Muscle of leg (tissue), 11 donors: ENCODE measurements around the gene RHD. TPM values are rescaled to one million over a fixed set of nuclear protein-coding genes. Genes with fewer than 3 reads are reported as not detected.
"Not testable (repeated sequence)": the region's sequence is repeated elsewhere in the genome, so short reads cannot be mapped to it uniquely, and the experiment has no call there.

Experiments
- DNase-seq: peaks from one replicate; pipeline ENCODE4 v3.0.0; 2013
- H3K27ac ChIP-seq: one replicate; pipeline ENCODE4 v1.5.1; 2013; ENCODE audit warnings: mild to moderate bottlenecking, low read length, control low read depth
- H3K27me3 ChIP-seq: one replicate; pipeline ENCODE4 v1.6.1; 2013; ENCODE audit warnings: low read length; ENCODE audit not compliant: control insufficient read depth, insufficient read depth
- H3K36me3 ChIP-seq: one replicate; pipeline ENCODE4 v1.6.1; 2013; ENCODE audit warnings: low read length; ENCODE audit not compliant: control insufficient read depth, insufficient read depth
- H3K4me1 ChIP-seq: one replicate; pipeline ENCODE4 v1.6.1; 2013; ENCODE audit warnings: low read length; ENCODE audit not compliant: control insufficient read depth, insufficient read depth
- H3K4me3 ChIP-seq: one replicate; pipeline ENCODE4 v1.5.1; 2013; ENCODE audit warnings: low read length, control low read depth
- H3K9me3 ChIP-seq: replicated peaks from 2 replicates; pipeline ENCODE4 v1.6.1; 2013; ENCODE audit warnings: low read depth, low read length; ENCODE audit not compliant: control insufficient read depth
- WGBS: methylation state at CpG from one replicate; pipeline ENCODE4 v1.1.5; 2013; ENCODE audit warnings: missing lambda C conversion rate; ENCODE audit not compliant: insufficient coverage; 5-methylcytosine and 5-hydroxymethylcytosine counted together
- polyA plus RNA-seq, 8 donors: library from polyadenylated mRNA; unstranded; fragments of 120-200 nt; gene quantifications; one replicate each; pipeline versions ENCODE4 v1.2.1 to v1.2.3, GENCODE V29; 2013; ENCODE audit warnings: inconsistent platforms in 1 of 8, low replicate concordance in 1 of 8; ENCODE audit not compliant: insufficient read length in 8 of 8, insufficient read depth in 1 of 8
- total RNA-seq: library from RNA; stranded (reverse); fragments of 120-200 nt; gene quantifications from one replicate; pipeline ENCODE4 v1.2.4, GENCODE V29; 2013

RHD gene
- total and polyA plus RNA-seq, 9 donors: 0.15 to 1.2 (median 0.48) TPM

- no peaks in the 10 kb centered on the region for H3K27me3 ChIP-seq
- WGBS: no CpG with 5 or more reads among the region's 1 CpG
- no peak overlapping the region for H3K27ac ChIP-seq
Observed at GRCh38 chr1:25257196-25257595, 15.1 kb upstream of the RHD start.

DNA sequence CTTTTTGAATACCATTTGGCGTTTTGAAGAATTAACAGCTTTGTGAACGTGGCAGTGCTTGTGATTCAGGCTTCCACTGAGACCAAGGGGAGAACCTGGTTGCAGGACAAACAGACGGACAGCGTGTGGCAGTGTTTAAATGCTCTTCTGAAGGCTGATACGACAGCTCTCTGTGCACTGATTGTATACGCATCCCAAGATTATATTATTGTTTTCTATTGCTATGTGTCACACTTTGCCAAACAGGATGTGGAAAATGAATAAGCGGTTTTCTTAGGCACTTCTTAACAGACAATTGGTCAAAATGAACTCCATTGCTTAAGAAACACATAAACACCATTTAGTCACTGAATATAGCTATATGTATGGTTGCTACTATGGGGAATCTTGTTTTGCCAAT lies 12.5 kb upstream of the RHD start:
- not testable (repeated sequence) for H3K9me3 ChIP-seq, H3K4me3 ChIP-seq, DNase-seq, H3K27me3 ChIP-seq, H3K4me1 ChIP-seq, H3K27ac ChIP-seq, H3K36me3 ChIP-seq
- 80% methylated on average over 1 of the region's 7 CpGs for WGBS

More at GRCh38 chr1:25257196-25257595, 15.1 kb upstream of the RHD start:
- Histone ChIP-seq H3K9me3 (no peaks in the 10 kb centered on the region), H3K4me1 (no peaks in the 10 kb centered on the region), H3K36me3 (no peaks in the 10 kb centered on the region), H3K4me3 (no peak overlapping the region)
- no peak for DNase-seq

GRCh38 chr1:25260336-25260735 lies 12.0 kb upstream of the RHD start:
- not testable (repeated sequence) for DNase-seq, H3K27me3 ChIP-seq, H3K4me3 ChIP-seq, H3K4me1 ChIP-seq, H3K36me3 ChIP-seq, H3K9me3 ChIP-seq, H3K27ac ChIP-seq
- WGBS: 40% methylated on average over 1 of the region's 3 CpGs

DNA sequence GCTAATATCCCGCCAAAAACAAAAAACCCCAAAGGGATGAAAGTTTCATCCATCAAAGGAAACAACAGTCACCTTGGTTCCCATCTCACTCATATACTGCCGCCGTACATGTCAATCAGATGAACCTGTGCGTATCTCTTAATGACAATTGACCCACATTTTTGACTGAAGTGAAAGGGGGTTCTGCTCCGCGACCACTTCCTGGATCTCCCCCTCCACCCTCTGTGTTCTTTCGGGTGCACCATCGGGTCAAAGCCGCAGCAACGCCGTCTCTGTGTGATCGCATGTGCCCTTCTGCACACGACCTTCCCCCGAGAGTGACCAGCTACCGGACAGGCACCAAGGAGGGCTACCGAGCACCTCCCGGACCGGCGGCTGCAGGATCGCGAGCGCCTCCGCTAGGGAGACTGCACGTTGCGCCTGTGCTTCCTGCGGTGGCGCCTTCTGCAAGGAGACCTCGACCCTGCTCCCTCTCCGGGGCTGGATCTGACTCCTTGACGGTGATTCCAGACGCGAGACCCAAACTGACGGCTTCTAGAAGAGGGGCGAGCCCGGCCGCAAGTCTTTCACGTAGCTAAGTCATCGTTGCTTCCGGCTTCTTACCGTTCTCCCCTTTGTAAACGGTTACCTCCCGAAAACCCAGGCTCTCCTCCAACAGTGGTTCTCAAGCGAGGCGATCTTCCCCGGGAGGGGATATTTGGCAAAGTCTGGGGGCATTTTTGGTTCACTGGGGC lies 5.6 kb upstream of the RHD start:
- H3K27me3 ChIP-seq, DNase-seq, H3K4me1 ChIP-seq, H3K9me3 ChIP-seq, H3K27ac ChIP-seq, H3K36me3 ChIP-seq: not testable (repeated sequence)
- H3K4me3 ChIP-seq: peak overlapping the region; percentile 34
- no CpG with 5 or more reads among the region's 45 CpGs for WGBS

- Histone ChIP-seq H3K4me3 (peak overlapping the region; percentile 48), H3K27ac (peak overlapping the region; percentile 74)
- not testable (repeated sequence) for H3K4me1 ChIP-seq, H3K9me3 ChIP-seq, H3K27me3 ChIP-seq, H3K36me3 ChIP-seq
- peak; percentile 86 for DNase-seq
- no CpG with 5 or more reads among the region's 56 CpGs for WGBS
Observed at GRCh38 chr1:25267288-25268142, 4.8 kb upstream of the RHD start.

DNA sequence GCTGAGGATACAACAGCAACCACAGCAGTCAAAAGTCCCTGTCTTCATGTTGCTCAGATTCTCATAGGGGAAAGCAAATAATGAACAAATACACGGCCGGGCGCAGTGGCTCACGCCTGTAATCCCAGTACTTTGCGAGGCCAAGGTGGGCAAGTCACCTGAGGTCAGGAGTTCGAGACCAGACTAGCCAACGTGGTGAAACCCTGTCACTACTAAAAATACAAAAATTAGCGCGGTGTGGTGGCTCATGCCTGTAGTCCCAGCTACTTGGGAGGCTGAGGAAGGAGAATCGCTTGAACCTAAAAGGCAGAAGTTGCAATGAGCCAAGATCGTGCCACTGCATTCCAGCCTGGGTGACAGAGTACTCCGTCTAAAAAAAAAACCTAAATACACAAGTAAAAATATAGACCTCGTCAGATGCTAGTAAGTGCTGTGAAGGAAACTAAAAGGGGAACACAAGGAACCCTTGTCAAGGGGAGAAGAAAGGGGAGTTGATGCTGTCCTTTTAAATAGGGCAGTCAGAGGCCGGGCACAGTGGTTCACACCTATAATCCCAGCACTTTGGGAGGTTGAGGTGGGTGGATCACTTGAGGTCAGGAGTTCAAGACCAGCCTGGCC lies 4.1 kb upstream of the RHD start:
- not testable (repeated sequence) for H3K27me3 ChIP-seq, H3K9me3 ChIP-seq, H3K4me1 ChIP-seq, H3K36me3 ChIP-seq, DNase-seq
- Histone ChIP-seq H3K27ac (peak overlapping the region; percentile 20), H3K4me3 (peak overlapping the region; percentile 28)
- no CpG with 5 or more reads among the region's 14 CpGs for WGBS

GRCh38 chr1:25275648-25276047 lies 3.3 kb downstream of the RHD start:
- no CpG with 5 or more reads among the region's 4 CpGs for WGBS
- H3K36me3 ChIP-seq, H3K27me3 ChIP-seq, H3K4me1 ChIP-seq, H3K4me3 ChIP-seq, H3K9me3 ChIP-seq, DNase-seq, H3K27ac ChIP-seq: not testable (repeated sequence)

DNA sequence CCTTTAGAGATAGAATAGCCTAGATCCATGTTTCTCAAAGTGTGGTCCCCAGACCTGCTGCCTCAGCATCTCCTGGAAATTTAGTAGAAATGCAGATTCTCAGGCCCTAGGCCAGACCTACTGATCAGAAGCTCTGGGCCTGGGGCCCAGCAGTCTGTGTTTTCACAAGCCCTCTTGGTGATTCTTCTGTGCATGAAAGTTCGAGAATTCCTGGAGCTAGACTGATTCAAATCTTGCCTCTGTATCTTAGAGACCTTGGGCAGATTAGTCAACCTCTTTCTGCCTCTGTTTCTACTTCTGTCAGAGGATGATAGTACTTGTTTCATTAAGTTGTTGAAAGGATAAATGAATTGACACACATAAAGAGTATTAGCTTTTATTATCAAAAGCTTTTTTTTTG lies 5.0 kb downstream of the RHD start:
- DNase-seq, H3K4me1 ChIP-seq, H3K9me3 ChIP-seq, H3K4me3 ChIP-seq, H3K27me3 ChIP-seq, H3K27ac ChIP-seq, H3K36me3 ChIP-seq: not testable (repeated sequence)
- WGBS: no CpG with 5 or more reads among the region's 1 CpG

DNA sequence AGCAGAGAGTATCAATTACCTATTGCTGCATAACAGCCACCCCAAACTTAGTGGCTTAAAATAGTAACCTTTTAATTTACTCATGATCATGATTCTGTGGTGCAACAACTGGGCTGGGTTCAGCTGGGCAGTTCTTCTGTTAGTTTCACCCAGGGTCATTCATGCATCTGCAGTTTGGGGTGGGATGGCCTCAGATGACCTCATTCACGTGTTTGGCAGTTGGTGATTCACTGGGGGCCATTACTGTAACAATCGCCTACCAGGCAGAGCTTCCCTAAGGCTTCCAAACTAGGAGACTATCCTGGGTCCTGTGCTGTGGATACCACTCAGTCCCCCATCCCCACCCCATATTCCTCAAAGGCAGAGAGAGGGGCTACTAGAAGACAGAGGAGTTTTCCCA lies 6.0 kb downstream of the RHD start:
- no CpG with 5 or more reads among the region's 2 CpGs for WGBS
- not testable (repeated sequence) for H3K4me3 ChIP-seq, DNase-seq, H3K4me1 ChIP-seq, H3K27me3 ChIP-seq, H3K27ac ChIP-seq, H3K9me3 ChIP-seq, H3K36me3 ChIP-seq

DNA sequence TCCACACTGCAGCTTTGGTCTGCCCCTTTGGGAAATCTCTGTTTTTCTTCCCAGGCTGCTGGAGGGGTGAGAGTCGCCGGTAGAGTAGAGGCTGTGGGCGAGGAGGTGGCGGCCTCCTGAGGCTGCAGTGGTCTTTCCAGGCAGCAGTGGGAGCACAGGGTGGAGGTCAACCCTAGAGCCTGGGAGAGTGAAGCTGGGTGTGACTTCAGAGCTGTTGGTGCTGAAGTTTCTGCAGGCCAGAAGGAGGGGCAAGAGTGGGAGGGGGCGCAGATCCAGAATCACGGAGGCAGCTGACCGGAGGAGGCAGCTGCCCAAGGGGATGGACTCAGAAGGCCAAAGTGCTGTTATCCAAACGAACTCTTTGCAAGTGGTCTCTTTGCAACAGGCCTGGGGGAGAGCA lies 6.5 kb downstream of the RHD start:
- no CpG with 5 or more reads among the region's 8 CpGs for WGBS
- not testable (repeated sequence) for H3K4me3 ChIP-seq, H3K27me3 ChIP-seq, H3K9me3 ChIP-seq, H3K36me3 ChIP-seq, DNase-seq, H3K4me1 ChIP-seq, H3K27ac ChIP-seq
